Prostate gland (tissue), 2 donors: ENCODE results near the gene TTLL5.

Source experiments
- CTCF ChIP-seq, 4 experiments: fragments of 200-600 bp in 2 of 4; fragments of 450-650 bp in 2 of 4; sonication (generic) in 2 of 4; IDR thresholded peaks; 1 replicate in 3 of 4; 2 replicates in 1 of 4; pipeline ENCODE4 v1.5.1; 2016 to 2019; ENCODE audit warnings: antibody characterized with exemption in 4 of 4, mild to moderate bottlenecking in 2 of 4, moderate library complexity in 2 of 4
- POLR2A ChIP-seq: fragments of 450-650 bp; IDR thresholded peaks from one replicate; pipeline ENCODE4 v1.6.1; 2016; ENCODE audit warnings: antibody characterized with exemption, mild to moderate bottlenecking
- POLR2AphosphoS5 ChIP-seq: sonication (generic); formaldehyde crosslinking; IDR thresholded peaks from one replicate; pipeline ENCODE4 v1.6.1; 2017; ENCODE audit warnings: antibody characterized with exemption

GRCh38 chr14:75783184-75783583 lies 122.1 kb downstream of the TTLL5 start:
- TF ChIP-seq CTCF (IDR thresholded peaks at IDR 0.05) (no peak), POLR2A (no peak), POLR2AphosphoS5 (no peak)
